HepG2 (cell line): Measurements from ENCODE around the gene AKTIP. TPM values are rescaled to one million over a fixed set of nuclear protein-coding genes. Genes with fewer than 3 reads are reported as not detected.

Experiments
- ELF1 ChIP-seq: sonication (generic); formaldehyde crosslinking; IDR thresholded peaks from 2 replicates; pipeline ENCODE4 v1.4.0; 2020; ENCODE audit warnings: missing genetic modification reagents
- FOXC1 ChIP-seq: sonication (generic); formaldehyde crosslinking; IDR thresholded peaks from 2 replicates; pipeline ENCODE4 v1.8.0; 2022; ENCODE audit warnings: mild to moderate bottlenecking, missing genetic modification reagents, borderline replicate concordance
- FOXK1 ChIP-seq: sonication (generic); formaldehyde crosslinking; IDR thresholded peaks from 2 replicates; pipeline ENCODE4 v1.4.0; 2020; ENCODE audit warnings: low read depth, missing genetic modification reagents, borderline replicate concordance
- HIVEP1 ChIP-seq: sonication (generic); formaldehyde crosslinking; IDR thresholded peaks from 2 replicates; pipeline ENCODE4 v1.4.0; 2020; ENCODE audit warnings: mild to moderate bottlenecking, missing genetic modification reagents
- HNRNPLL ChIP-seq: fragments of 200-400 bp; formaldehyde crosslinking; IDR thresholded peaks from 2 replicates; pipeline ENCODE4 v1.6.1; 2017; ENCODE audit warnings: mild to moderate bottlenecking, low read depth, low read length; ENCODE audit not compliant: poor library complexity, severe bottlenecking
- IRF2 ChIP-seq: IDR thresholded peaks from 2 replicates; pipeline ENCODE4 v1.6.1; 2018; ENCODE audit warnings: missing genetic modification reagents, missing compliant biosample characterization
- MTA1 ChIP-seq: sonication (generic); formaldehyde crosslinking; IDR thresholded peaks from 2 replicates; pipeline ENCODE4 v1.4.0; 2020; ENCODE audit warnings: missing genetic modification reagents, mild to moderate bottlenecking, borderline replicate concordance
- PAF1 ChIP-seq: IDR thresholded peaks from 2 replicates; pipeline ENCODE4 v1.6.1; 2016; ENCODE audit warnings: missing genetic modification reagents, missing compliant biosample characterization
- SMAD1 ChIP-seq: sonication (generic); formaldehyde crosslinking; IDR thresholded peaks from 2 replicates; pipeline ENCODE4 v1.4.0; 2020; ENCODE audit warnings: missing genetic modification reagents, low read depth, mild to moderate bottlenecking, borderline replicate concordance
- ZMYM4 ChIP-seq: sonication (generic); formaldehyde crosslinking; IDR thresholded peaks from 2 replicates; pipeline ENCODE4 v1.8.1; 2023; ENCODE audit warnings: mild to moderate bottlenecking, missing genetic modification reagents
- ZNF207 ChIP-seq: fragments of 450-650 bp; IDR thresholded peaks from 2 replicates; pipeline ENCODE4 v1.6.1; 2016; ENCODE audit warnings: antibody characterized with exemption, borderline replicate concordance
- ZNF337 ChIP-seq: sonication (generic); formaldehyde crosslinking; IDR thresholded peaks from 2 replicates; pipeline ENCODE4 v1.5.1; 2020; ENCODE audit warnings: missing genetic modification reagents, low read depth, mild to moderate bottlenecking, borderline replicate concordance
- ZNF562 ChIP-seq: sonication (generic); formaldehyde crosslinking; IDR thresholded peaks from 2 replicates; pipeline ENCODE4 v1.8.0; 2022; ENCODE audit warnings: missing genetic modification reagents, borderline replicate concordance
- ZNF660 ChIP-seq: sonication (generic); formaldehyde crosslinking; IDR thresholded peaks from 2 replicates; pipeline ENCODE4 v1.5.1; 2020; ENCODE audit warnings: mild to moderate bottlenecking, low read depth, missing genetic modification reagents, borderline replicate concordance
- ZSCAN12 ChIP-seq: sonication (generic); formaldehyde crosslinking; IDR thresholded peaks from 2 replicates; pipeline ENCODE4 v1.9.0; 2021; ENCODE audit warnings: mild to moderate bottlenecking, missing genetic modification reagents
- ZSCAN29 ChIP-seq: sonication (generic); formaldehyde crosslinking; conservative IDR thresholded peaks from 2 replicates; pipeline ENCODE4 v1.4.0; 2020; ENCODE audit warnings: mild to moderate bottlenecking, missing genetic modification reagents
- polyA plus RNA-seq, 8 experiments: library from polyadenylated mRNA; depleted of rRNA in 3 of 8; stranded (reverse) in 7 of 8; unstranded in 1 of 8; fragments of >200 nt; fragmentation: Illumina TruSeq in 4 of 8; extraction: Trizol in 4 of 8; gene quantifications; 2 replicates each; pipeline versions ENCODE4 v1.2.1 to v1.2.3, GENCODE V29; 2011 to 2016; ENCODE audit warnings: low read depth in 4 of 8, missing spikeins in 1 of 8, mixed read lengths in 1 of 8; ENCODE audit not compliant: insufficient read depth in 1 of 8
- total RNA-seq, 5 experiments: library from RNA; depleted of rRNA; stranded (reverse); fragments of >200 nt; fragmentation: Illumina TruSeq; extraction: Trizol; gene quantifications; 2 replicates each; pipeline ENCODE4 v1.2.3, GENCODE V29; 2016; ENCODE audit warnings: low read depth in 1 of 5
- TF ChIP-seq, protein P1 (sequence below): sonication (generic); formaldehyde crosslinking; IDR thresholded peaks from 2 replicates; pipeline ENCODE4 v1.8.1; 2022; ENCODE audit warnings: low read depth, mild to moderate bottlenecking, missing genetic modification reagents
- TF ChIP-seq, protein P2 (sequence below): sonication (generic); formaldehyde crosslinking; IDR thresholded peaks from 2 replicates; pipeline ENCODE4 v1.8.1; 2023; ENCODE audit warnings: mild to moderate bottlenecking, missing genetic modification reagents
- TF ChIP-seq, protein P3 (sequence below): sonication (generic); formaldehyde crosslinking; IDR thresholded peaks from 2 replicates; pipeline ENCODE4 v1.4.0; 2020; ENCODE audit warnings: mild to moderate bottlenecking, missing genetic modification reagents
- TF ChIP-seq, protein P4 (sequence below): sonication (generic); formaldehyde crosslinking; IDR thresholded peaks from 2 replicates; pipeline ENCODE4 v1.8.1; 2023; ENCODE audit warnings: mild to moderate bottlenecking, moderate library complexity, missing genetic modification reagents
- TF ChIP-seq, protein P5 (sequence below): sonication (generic); formaldehyde crosslinking; IDR thresholded peaks from 2 replicates; pipeline ENCODE4 v1.5.0; 2020; ENCODE audit warnings: missing genetic modification reagents, mild to moderate bottlenecking, borderline replicate concordance

The AKTIP gene
- total and polyA plus RNA-seq, 2 of the 13 experiments (the other 11 are each of a cell fraction or from before 2014, with no cell fraction given), result 28.8 to 49.0 TPM

DNA sequence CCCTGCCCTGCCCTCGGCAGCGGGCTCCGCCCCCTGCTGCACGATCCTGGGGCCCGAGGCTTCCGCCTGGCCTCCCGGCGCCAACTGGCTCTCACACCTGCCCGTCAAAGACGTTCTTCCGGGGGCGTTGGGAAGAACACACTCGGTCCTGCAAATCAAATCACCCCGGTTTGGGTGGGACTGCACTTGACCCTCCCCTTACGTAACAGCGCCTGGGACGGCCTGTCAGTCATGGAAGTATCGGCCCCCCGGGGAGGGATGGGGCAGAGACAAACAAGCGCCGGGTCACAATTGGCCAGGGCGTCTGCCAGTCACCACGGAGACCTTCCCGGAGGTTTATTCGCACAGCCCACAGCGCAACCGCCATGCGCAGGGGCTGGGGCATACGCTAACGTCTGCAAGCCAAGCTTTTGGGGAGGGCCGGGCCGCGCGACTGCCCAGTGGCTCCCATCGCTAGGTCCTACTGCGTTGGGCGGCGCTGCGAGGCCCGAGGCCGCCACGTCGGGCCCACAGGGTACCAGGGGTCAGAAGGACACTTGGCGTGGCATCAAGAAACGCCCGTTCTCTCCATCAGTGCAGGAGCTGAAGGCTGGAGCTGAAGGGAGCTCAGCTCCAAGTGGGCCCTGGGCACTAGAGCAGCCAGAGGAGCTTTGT is 388 bp upstream of the AKTIP start (continued):
- TF ChIP-seq, protein P1, sequence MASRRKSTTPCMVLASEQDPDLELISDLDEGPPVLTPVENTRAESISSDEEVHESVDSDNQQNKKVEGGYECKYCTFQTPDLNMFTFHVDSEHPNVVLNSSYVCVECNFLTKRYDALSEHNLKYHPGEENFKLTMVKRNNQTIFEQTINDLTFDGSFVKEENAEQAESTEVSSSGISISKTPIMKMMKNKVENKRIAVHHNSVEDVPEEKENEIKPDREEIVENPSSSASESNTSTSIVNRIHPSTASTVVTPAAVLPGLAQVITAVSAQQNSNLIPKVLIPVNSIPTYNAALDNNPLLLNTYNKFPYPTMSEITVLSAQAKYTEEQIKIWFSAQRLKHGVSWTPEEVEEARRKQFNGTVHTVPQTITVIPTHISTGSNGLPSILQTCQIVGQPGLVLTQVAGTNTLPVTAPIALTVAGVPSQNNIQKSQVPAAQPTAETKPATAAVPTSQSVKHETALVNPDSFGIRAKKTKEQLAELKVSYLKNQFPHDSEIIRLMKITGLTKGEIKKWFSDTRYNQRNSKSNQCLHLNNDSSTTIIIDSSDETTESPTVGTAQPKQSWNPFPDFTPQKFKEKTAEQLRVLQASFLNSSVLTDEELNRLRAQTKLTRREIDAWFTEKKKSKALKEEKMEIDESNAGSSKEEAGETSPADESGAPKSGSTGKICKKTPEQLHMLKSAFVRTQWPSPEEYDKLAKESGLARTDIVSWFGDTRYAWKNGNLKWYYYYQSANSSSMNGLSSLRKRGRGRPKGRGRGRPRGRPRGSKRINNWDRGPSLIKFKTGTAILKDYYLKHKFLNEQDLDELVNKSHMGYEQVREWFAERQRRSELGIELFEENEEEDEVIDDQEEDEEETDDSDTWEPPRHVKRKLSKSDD, result peak; percentile 56; the same call in 1 of the 2 replicates
- peak; percentile 25; the same call in 1 of the 2 replicates for TF ChIP-seq MTA1 (CRISPR knock-in tag)
- peak; percentile 89 for TF ChIP-seq ELF1 (CRISPR knock-in tag)
- TF ChIP-seq ZNF207, result no peak
- TF ChIP-seq ZNF337 (CRISPR knock-in tag), result 0 out of 2 replicates have a peak, but pooled peaks have one; percentile 76
- peak; percentile 66; the same call in 1 of the 2 replicates for TF ChIP-seq SMAD1 (CRISPR knock-in tag)
- 0 out of 2 replicates have a peak, but pooled peaks have one; percentile 63 for TF ChIP-seq IRF2 (CRISPR knock-in tag)
- 0 out of 2 replicates have a peak, but pooled peaks have one; percentile 67 for TF ChIP-seq ZSCAN29 (CRISPR knock-in tag)
- 0 out of 2 replicates have a peak, but pooled peaks have one; percentile 52 for TF ChIP-seq HIVEP1 (CRISPR knock-in tag)
- TF ChIP-seq, protein P2, sequence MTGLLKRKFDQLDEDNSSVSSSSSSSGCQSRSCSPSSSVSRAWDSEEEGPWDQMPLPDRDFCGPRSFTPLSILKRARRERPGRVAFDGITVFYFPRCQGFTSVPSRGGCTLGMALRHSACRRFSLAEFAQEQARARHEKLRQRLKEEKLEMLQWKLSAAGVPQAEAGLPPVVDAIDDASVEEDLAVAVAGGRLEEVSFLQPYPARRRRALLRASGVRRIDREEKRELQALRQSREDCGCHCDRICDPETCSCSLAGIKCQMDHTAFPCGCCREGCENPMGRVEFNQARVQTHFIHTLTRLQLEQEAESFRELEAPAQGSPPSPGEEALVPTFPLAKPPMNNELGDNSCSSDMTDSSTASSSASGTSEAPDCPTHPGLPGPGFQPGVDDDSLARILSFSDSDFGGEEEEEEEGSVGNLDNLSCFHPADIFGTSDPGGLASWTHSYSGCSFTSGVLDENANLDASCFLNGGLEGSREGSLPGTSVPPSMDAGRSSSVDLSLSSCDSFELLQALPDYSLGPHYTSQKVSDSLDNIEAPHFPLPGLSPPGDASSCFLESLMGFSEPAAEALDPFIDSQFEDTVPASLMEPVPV (CRISPR knock-in tag), result no peak
- TF ChIP-seq FOXK1, result peak; percentile 94
- peak; percentile 43; the same call in 1 of the 2 replicates for TF ChIP-seq FOXC1 (CRISPR knock-in tag)
- TF ChIP-seq ZSCAN12 (CRISPR knock-in tag), result no peak
- no peak for TF ChIP-seq ZNF660 (CRISPR knock-in tag)
- TF ChIP-seq HNRNPLL, result peak; percentile 98
- peak; percentile 91 for TF ChIP-seq ZMYM4 (CRISPR knock-in tag)
- TF ChIP-seq, protein P3, sequence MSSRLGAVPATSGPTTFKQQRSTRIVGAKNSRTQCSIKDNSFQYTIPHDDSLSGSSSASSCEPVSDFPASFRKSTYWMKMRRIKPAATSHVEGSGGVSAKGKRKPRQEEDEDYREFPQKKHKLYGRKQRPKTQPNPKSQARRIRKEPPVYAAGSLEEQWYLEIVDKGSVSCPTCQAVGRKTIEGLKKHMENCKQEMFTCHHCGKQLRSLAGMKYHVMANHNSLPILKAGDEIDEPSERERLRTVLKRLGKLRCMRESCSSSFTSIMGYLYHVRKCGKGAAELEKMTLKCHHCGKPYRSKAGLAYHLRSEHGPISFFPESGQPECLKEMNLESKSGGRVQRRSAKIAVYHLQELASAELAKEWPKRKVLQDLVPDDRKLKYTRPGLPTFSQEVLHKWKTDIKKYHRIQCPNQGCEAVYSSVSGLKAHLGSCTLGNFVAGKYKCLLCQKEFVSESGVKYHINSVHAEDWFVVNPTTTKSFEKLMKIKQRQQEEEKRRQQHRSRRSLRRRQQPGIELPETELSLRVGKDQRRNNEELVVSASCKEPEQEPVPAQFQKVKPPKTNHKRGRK, result no peak
- no peak for TF ChIP-seq PAF1 (CRISPR knock-in tag)
- TF ChIP-seq, protein P4, sequence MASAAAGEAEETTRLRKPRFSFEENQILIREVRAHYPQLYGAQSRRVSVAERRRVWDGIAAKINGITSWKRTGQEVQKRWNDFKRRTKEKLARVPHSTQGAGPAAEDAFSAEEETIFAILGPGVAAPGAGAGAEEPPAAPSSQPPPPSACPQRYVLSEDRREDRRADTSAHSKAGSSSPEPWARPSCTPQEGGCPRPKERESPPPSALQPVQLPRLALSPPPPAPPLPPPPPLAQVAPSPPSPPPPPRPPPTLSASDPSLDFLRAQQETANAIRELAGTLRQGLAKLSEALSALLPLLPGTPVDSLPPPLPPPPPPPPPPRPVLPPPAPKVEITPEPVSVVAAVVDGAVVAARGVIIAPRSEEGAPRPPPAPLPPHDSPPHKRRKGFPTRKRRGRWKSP (CRISPR knock-in tag), result peak; percentile 99
- no peak for TF ChIP-seq ZNF562 (CRISPR knock-in tag)
- TF ChIP-seq, protein P5, sequence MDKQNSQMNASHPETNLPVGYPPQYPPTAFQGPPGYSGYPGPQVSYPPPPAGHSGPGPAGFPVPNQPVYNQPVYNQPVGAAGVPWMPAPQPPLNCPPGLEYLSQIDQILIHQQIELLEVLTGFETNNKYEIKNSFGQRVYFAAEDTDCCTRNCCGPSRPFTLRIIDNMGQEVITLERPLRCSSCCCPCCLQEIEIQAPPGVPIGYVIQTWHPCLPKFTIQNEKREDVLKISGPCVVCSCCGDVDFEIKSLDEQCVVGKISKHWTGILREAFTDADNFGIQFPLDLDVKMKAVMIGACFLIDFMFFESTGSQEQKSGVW, result no peak
